IPS DF 19.7 (cell line): Measurements from ENCODE around the gene NTRK2.
"Not testable (repeated sequence)": the region's sequence is repeated elsewhere in the genome, so short reads cannot be mapped to it uniquely, and the experiment has no call there.

ENCODE experiments used
- DNase-seq: peaks from one replicate; pipeline ENCODE4 v3.0.0-alpha.2; 2013; ENCODE audit warnings: low read depth, low spot score

NTRK2 gene

DNA sequence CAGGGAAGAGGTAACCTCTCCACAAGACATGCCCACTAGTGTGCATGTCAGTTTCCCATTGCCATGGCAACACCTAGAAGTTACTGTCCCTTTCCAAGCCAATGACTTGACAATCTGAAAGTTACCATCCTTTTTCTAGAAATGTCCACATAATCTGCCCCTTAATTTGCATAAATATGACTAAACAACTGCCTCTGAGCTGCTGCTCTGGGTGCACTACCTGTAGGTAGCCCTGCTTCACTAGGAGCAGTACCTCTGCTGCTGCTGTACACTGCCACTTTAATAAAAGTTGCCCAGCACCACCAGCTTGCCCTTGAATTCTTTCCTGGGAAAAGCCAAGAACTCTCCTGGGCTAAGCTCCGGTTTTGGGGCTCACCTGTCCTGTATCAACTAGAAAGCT, 392.4 kb downstream of the NTRK2 start:
- no peak for DNase-seq

DNA sequence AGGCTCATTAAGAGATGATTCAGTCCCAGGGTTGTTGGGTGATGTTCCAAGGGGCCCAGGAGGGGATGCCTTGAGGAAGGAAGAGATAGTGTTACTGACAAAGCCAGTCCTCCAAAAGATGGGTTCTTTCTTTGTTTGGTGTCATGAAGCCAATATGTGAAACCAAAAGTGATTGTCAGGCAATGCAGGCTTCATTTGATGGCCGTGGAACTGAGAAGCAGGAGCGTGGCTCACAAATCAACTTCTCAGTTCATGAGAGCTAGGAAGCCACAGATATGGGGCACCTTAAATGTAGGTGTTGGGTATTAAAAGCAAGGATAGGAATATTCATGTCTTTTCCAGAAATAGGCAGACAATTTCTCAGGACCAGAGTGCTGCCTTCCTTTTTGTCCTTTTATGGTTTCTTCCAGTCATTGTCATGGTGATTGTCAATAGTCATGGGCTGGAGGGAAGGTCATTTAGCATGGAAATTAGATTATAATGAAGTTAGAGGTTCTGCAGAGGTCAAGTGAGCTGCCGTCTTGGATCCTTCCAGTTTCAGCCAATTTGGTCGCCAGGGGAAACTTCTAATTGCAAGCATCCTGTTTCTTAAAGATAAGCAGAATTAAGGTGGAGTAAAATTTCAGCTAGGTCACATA, 393.0 kb downstream of the NTRK2 start:
- DNase-seq: no peak

DNA sequence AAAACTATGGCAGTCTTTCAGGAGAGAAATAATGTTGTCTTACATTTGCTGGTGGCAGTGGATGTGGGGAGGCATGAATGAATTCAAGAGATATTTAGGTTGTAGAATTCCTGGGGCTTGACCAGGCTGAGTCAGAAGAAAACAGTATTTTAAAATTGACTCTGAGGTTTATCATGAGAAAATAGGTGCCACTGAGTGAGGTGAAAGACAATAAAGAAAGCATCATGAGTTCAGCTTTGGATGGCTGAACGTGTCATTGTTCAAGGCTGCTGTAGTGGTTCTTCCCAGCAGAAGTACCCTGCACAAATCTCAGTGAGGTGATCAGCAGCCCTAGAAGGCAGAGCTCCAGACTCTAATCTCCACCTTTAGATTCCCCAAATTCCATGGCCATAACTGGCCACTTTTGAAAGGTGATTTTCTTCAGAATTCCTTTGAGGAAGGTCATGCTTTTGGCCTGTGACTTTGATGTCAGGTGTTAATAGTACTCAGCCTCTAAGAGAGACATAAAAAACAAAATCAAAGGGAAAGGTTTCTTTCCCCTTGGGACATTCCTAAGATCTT, 395.4 kb downstream of the NTRK2 start:
- no peak for DNase-seq

DNA sequence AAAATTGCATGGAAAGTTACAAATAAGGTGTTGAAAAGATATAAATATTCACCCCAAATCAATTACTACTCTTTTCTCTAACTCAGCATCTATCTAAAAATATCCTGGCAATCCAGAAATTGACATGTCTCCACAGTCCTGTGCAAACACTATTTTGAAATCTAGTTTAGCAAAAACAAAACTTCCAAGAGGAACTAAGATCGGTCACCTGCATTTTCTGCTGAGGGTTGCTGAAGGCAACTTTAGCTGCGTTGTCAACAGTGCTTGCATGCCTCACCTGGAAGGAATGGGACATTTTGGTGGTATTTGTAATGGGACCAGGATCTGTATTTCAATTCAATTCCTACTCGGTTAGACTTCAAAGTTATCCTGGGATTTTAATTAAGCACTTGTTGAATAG, 398.3 kb downstream of the NTRK2 start:
- no peak for DNase-seq

DNA sequence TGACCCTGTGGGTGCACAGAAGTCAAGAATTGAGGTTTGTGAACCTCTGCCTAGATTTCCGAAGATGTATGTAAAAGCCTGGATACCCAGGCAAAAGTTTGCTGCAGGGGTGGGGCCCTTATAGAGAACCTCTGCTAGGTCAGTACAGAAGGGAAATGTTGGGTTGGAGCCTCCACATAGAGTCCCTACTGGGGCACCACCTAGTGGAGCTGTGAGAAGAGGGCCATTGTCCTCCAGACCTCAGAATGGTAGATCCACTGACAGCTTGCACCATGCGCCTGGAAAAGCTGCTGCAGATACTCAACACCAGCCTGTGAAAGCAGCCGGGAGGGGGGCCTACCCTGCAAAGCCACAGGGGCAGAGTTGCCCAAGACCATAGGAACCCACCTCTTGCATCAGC, 399.9 kb downstream of the NTRK2 start:
- DNase-seq: not testable (repeated sequence)
